ENCODE measurements around the gene MAML2.

The MAML2 gene

DNA sequence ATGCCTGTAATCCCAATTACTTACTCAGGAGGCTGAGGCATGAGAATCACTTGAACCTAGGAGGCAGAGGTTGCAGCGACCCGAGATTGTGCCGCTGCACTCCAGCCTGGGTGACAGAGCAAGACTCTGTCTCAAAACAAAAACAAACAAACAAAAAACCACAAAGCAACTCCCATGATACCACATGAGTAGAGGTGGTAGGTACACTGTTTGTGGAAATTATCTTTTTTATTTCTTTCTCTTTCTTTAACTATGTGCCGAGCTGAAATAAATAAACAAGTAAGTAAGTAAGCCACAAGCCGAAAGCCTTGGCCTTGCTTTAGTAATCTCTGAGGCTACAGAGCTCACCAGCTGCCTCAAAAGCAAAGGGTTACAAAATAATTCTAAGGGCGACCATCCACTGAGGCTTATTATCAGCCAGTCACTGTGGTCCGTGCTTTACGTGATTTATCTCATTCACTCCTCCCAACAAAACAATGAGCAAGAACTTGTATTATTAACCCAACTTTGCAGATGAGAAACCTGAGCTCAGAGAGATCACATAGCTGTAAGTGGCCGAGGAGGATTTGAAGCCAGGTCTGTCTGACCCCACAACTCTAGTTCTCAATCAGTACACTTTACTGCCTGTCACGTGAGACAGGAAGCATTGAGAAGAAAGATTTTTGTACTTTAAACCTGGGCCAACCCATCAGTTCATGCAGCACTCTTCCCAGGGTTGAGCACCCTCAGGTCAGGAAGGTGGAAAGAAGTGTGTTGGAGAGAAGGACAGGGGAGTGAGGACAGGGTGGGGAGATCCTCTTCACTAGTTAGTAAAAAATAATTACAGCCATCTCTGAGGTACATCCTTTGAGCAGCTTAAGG, 349.3 kb downstream of the MAML2 start:
- no peak for TF ChIP-seq EZH2 (IDR thresholded peaks at IDR 0.05; ENCODE audit: borderline replicate concordance, low read depth, low read length, severe bottlenecking)
- TF ChIP-seq, protein P1, sequence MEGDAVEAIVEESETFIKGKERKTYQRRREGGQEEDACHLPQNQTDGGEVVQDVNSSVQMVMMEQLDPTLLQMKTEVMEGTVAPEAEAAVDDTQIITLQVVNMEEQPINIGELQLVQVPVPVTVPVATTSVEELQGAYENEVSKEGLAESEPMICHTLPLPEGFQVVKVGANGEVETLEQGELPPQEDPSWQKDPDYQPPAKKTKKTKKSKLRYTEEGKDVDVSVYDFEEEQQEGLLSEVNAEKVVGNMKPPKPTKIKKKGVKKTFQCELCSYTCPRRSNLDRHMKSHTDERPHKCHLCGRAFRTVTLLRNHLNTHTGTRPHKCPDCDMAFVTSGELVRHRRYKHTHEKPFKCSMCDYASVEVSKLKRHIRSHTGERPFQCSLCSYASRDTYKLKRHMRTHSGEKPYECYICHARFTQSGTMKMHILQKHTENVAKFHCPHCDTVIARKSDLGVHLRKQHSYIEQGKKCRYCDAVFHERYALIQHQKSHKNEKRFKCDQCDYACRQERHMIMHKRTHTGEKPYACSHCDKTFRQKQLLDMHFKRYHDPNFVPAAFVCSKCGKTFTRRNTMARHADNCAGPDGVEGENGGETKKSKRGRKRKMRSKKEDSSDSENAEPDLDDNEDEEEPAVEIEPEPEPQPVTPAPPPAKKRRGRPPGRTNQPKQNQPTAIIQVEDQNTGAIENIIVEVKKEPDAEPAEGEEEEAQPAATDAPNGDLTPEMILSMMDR (IDR thresholded peaks at IDR 0.05; ENCODE audit: borderline replicate concordance, extremely low read depth, low read length, poor library complexity, severe bottlenecking): no peak
- Histone ChIP-seq H2AFZ (ENCODE audit: low read depth, low read length) (no peak overlapping the region), H3K4me1 (ENCODE audit: insufficient read depth, low read length) (no peaks in the 10 kb centered on the region), H3K79me2 (ENCODE audit: insufficient read depth, low read length) (no peaks in the 10 kb centered on the region), H3K27me3 (ENCODE audit: insufficient read depth, low read length, poor library complexity) (no peaks in the 10 kb centered on the region), H3K4me2 (ENCODE audit: insufficient read depth, low read length) (no peak overlapping the region), H3K9ac (ENCODE audit: low read depth, low read length) (no peak overlapping the region), H3K36me3 (ENCODE audit: insufficient read depth, low read length) (no peaks in the 10 kb centered on the region), H3K27ac (ENCODE audit: low read length) (no peak overlapping the region), H3K9me3 (ENCODE audit: insufficient read depth, low read length, severe bottlenecking) (no peaks in the 10 kb centered on the region), H3K4me3 (ENCODE audit: low read depth in 1 of 2, low read length in 2 of 2) (no peak overlapping the region), H4K20me1 (ENCODE audit: insufficient read depth, low read length) (no peaks in the 10 kb centered on the region)
- no peak for DNase-seq
- ATAC-seq (ENCODE audit: insufficient read depth, low read depth): no peak

DNA sequence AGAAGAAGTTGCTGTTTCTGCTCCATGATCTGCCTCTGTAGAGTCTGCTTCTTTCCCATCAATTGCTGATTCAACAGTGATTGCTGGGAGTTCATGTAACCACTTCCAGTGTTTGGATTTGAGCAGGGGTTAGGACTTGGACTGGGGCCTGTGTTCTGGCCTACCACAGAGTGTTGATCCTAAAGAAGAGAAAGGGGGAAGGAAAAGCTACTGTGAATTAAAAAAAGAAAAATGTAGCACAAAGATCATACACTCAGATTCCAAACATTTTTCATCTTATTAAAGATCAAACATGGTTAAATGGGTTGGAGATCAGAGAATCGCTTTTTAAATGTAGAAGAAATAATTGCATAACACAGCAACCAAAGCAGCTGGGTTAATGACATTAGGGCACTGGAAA, 351.4 kb downstream of the MAML2 start:
- H3K4me2 ChIP-seq (ENCODE audit: insufficient read depth, low read length): no peak overlapping the region
- H3K9ac ChIP-seq (ENCODE audit: low read depth, low read length): no peak overlapping the region
- no peaks in the 10 kb centered on the region for H3K79me2 ChIP-seq (ENCODE audit: insufficient read depth, low read length)
- no peaks in the 10 kb centered on the region for H3K4me1 ChIP-seq (ENCODE audit: insufficient read depth, low read length)
- no peak overlapping the region for H3K27ac ChIP-seq (ENCODE audit: low read length)
- no peaks in the 10 kb centered on the region for H3K36me3 ChIP-seq (ENCODE audit: insufficient read depth, low read length)
- H4K20me1 ChIP-seq (ENCODE audit: insufficient read depth, low read length): no peaks in the 10 kb centered on the region
- no peak for TF ChIP-seq EZH2 (IDR thresholded peaks at IDR 0.05; ENCODE audit: borderline replicate concordance, low read depth, low read length, severe bottlenecking)
- TF ChIP-seq, protein P1 (IDR thresholded peaks at IDR 0.05; ENCODE audit: borderline replicate concordance, extremely low read depth, low read length, poor library complexity, severe bottlenecking): no peak
- ATAC-seq (ENCODE audit: insufficient read depth, low read depth): no peak
- no peak overlapping the region for H3K4me3 ChIP-seq (ENCODE audit: low read depth in 1 of 2, low read length in 2 of 2)
- H3K9me3 ChIP-seq (ENCODE audit: insufficient read depth, low read length, severe bottlenecking): no peaks in the 10 kb centered on the region
- H3K27me3 ChIP-seq (ENCODE audit: insufficient read depth, low read length, poor library complexity): no peaks in the 10 kb centered on the region
- no peak for DNase-seq
- no peak overlapping the region for H2AFZ ChIP-seq (ENCODE audit: low read depth, low read length)

DNA sequence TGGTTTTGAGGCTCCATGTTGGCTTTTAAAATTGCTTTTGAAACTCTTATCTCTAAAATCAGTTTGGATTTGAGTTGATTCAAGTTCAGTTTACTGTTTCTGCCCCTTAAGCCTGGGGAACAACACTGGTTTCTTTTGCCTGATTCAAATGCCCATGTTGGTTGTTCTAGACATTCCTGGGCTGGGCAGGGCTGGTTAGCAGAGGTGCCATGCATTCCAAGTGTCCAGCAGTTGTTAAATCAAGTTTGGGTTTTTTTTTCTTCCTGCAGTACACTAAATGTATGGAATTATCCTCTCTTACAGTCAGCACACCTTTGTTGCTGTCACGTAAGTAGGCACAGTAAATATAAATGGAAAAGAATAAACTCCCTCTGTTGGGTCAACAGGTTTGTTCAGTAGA, 351.9 kb downstream of the MAML2 start:
- Histone ChIP-seq H3K36me3 (ENCODE audit: insufficient read depth, low read length) (no peaks in the 10 kb centered on the region), H3K4me2 (ENCODE audit: insufficient read depth, low read length) (no peak overlapping the region), H3K27me3 (ENCODE audit: insufficient read depth, low read length, poor library complexity) (no peaks in the 10 kb centered on the region), H3K9ac (ENCODE audit: low read depth, low read length) (no peak overlapping the region), H3K79me2 (ENCODE audit: insufficient read depth, low read length) (no peaks in the 10 kb centered on the region), H4K20me1 (ENCODE audit: insufficient read depth, low read length) (no peaks in the 10 kb centered on the region), H2AFZ (ENCODE audit: low read depth, low read length) (no peak overlapping the region), H3K4me1 (ENCODE audit: insufficient read depth, low read length) (no peaks in the 10 kb centered on the region), H3K27ac (ENCODE audit: low read length) (no peak overlapping the region), H3K9me3 (ENCODE audit: insufficient read depth, low read length, severe bottlenecking) (no peaks in the 10 kb centered on the region), H3K4me3 (ENCODE audit: low read depth in 1 of 2, low read length in 2 of 2) (no peak overlapping the region)
- DNase-seq: no peak
- ATAC-seq (ENCODE audit: insufficient read depth, low read depth): no peak
- no peak for TF ChIP-seq EZH2 (IDR thresholded peaks at IDR 0.05; ENCODE audit: borderline replicate concordance, low read depth, low read length, severe bottlenecking)
- TF ChIP-seq, protein P1 (IDR thresholded peaks at IDR 0.05; ENCODE audit: borderline replicate concordance, extremely low read depth, low read length, poor library complexity, severe bottlenecking): no peak

All from DND-41 (cell line).